Body of pancreas (tissue), 4 donors: ENCODE measurements around the gene FAM83G. TPM values are rescaled to one million over a fixed set of nuclear protein-coding genes. Genes with fewer than 3 reads are reported as not detected.

ENCODE experiments used
- ATAC-seq: fragments of 150-250 bp; one replicate; pipeline ENCODE4 v1.9.1; 2016
- DNase-seq, 4 donors: peaks; one replicate each; pipeline ENCODE4 v3.0.0-alpha.2; 2019
- H3K27ac ChIP-seq, 4 donors: fragments of 200-600 bp; sonication (generic); 1 replicate in 3 of 4; 2 replicates in 1 of 4; pipeline versions ENCODE4 v1.5.1 to v1.6.1; 2016 to 2019; ENCODE audit warnings: mild to moderate bottlenecking in 1 of 4, mixed read lengths in 1 of 4, moderate library complexity in 1 of 4
- H3K27me3 ChIP-seq, 2 donors: fragments of 200-600 bp; sonication (generic); one replicate each; pipeline ENCODE4 v1.6.0; 2016; ENCODE audit warnings: mild to moderate bottlenecking in 1 of 2
- H3K36me3 ChIP-seq, 2 donors: fragments of 200-600 bp; sonication (generic); replicated peaks in 1 of 2; 2 replicates each; pipeline ENCODE4 v1.5.1; 2016; ENCODE audit warnings: low read depth in 2 of 2; ENCODE audit not compliant: insufficient read depth in 1 of 2
- H3K4me1 ChIP-seq: fragments of 200-600 bp; sonication (generic); one replicate; pipeline ENCODE4 v1.6.0; 2016
- H3K4me3 ChIP-seq, 2 donors: fragments of 200-600 bp; sonication (generic); 1 replicate in 1 of 2; 2 replicates in 1 of 2; pipeline ENCODE4 v1.5.1; 2016 to 2019
- H3K9me3 ChIP-seq, 3 donors: fragments of 200-600 bp; sonication (generic); 1 replicate in 2 of 3; 2 replicates in 1 of 3; pipeline ENCODE4 v1.5.1; 2016
- POLR2A ChIP-seq, 3 donors: fragments of 450-650 bp; IDR thresholded peaks; one replicate each; pipeline ENCODE4 v1.6.1; 2016; ENCODE audit warnings: antibody characterized with exemption in 3 of 3, mild to moderate bottlenecking in 2 of 3
- WGBS, 2 donors: methylation state at CpG; one replicate each; pipeline ENCODE4 v1.1.5; 2017; 5-methylcytosine and 5-hydroxymethylcytosine counted together
- intact Hi-C: fragments of 100-400 bp; cut with DNase I; formaldehyde crosslinking; loops from one replicate; pipeline ENCODE4 v1.15.1; 2023
- total RNA-seq, 2 donors: library from RNA; depleted of rRNA; stranded (reverse); fragments of >200 nt; gene quantifications; one replicate each; pipeline ENCODE4 v1.1.0, GENCODE V29; 2016
- TF ChIP-seq, protein P1 (sequence below), 7 experiments: fragments of 450-650 bp in 4 of 7; fragments of 200-600 bp in 3 of 7; sonication (generic) in 3 of 7; IDR thresholded peaks; one replicate each; pipeline ENCODE4 v1.5.1; 2016 to 2019; ENCODE audit warnings: antibody characterized with exemption in 7 of 7

Gene FAM83G
- total RNA-seq, 2 donors from 2014 or later: 11.4 to 16.5 TPM

DNA sequence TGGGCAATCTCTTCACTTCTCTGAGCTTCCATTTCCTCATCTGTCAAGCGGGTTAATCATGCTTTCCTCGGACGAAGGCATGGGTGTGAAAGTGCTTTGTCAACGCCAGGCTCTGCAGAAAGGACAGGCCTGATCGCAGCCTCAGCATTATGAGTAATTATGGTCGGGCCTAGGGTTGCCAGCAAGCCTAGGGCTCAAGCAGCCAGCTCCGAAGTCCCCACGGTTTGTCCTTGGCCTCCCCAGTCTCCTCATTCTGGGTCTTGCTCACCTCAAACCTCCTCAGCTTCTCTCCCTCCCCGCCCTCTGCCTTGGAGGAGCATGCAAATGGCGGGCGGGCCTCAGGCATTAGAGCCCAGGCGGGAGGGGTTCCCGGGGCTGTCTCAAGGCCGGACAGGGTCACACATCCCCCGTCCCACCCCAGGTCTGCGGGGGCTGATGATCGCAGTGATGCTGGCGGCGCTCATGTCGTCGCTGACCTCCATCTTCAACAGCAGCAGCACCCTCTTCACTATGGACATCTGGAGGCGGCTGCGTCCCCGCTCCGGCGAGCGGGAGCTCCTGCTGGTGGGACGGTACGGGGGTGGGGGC lies 10.2 kb upstream of the FAM83G start:
- intact Hi-C loops: no loop called here
- H3K27ac ChIP-seq: no peak overlapping the region
- no peaks in the 10 kb centered on the region for H3K27me3 ChIP-seq
- DNase-seq: no peak
- WGBS, 2 donors: 66 to 74% methylated on average over 18 to 23 of the region's 29 CpGs
- TF ChIP-seq, protein P1, sequence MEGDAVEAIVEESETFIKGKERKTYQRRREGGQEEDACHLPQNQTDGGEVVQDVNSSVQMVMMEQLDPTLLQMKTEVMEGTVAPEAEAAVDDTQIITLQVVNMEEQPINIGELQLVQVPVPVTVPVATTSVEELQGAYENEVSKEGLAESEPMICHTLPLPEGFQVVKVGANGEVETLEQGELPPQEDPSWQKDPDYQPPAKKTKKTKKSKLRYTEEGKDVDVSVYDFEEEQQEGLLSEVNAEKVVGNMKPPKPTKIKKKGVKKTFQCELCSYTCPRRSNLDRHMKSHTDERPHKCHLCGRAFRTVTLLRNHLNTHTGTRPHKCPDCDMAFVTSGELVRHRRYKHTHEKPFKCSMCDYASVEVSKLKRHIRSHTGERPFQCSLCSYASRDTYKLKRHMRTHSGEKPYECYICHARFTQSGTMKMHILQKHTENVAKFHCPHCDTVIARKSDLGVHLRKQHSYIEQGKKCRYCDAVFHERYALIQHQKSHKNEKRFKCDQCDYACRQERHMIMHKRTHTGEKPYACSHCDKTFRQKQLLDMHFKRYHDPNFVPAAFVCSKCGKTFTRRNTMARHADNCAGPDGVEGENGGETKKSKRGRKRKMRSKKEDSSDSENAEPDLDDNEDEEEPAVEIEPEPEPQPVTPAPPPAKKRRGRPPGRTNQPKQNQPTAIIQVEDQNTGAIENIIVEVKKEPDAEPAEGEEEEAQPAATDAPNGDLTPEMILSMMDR (IDR thresholded peaks at IDR 0.05): no peak
- no peak for TF ChIP-seq POLR2A (IDR thresholded peaks at IDR 0.05)
- no peaks in the 10 kb centered on the region for H3K36me3 ChIP-seq
- ATAC-seq: no peak
- no peaks in the 10 kb centered on the region for H3K4me1 ChIP-seq
- H3K9me3 ChIP-seq: no peaks in the 10 kb centered on the region
- H3K4me3 ChIP-seq: no peak overlapping the region

DNA sequence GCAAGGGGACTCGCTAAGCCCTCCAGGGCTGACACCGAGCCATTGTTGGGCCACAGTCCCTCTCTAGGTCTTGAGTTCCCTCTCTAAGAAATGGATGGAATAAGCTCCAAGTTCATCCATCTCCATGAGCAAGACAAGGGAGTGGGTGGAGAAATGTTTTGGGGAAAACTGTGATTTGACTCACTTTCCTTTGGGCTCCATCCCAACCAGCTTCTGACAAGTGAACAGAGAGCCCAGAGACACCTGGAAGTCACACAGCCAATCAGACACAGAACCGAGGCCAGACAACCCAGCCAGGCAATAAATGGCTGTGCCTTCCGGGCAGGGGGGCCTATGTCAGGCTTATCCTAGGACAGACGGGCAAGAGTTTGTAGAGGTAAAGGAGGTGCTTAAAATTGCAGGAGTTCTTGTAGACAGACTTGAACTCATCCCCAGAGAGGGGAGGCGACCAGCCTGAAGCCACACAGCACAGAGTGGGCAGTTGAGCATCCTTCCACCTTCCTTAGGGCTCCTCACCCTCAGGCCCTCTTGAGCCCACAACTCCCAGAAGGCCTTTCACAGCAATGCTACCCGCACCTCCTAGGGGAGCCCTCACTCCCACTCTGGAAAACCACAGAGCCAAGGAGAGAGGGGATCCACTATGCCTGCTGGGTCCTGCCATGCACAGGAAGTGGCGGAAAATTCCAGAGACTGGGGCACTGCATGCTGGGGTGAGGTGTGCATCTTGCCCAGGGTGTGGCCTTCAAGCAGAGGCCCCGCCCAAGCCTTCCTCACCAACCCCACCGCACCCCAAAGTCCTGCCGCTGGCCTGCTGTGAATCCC lies 9.5 kb upstream of the FAM83G start:
- Histone ChIP-seq H3K27ac (no peak overlapping the region), H3K4me3 (no peak overlapping the region), H3K36me3 (no peaks in the 10 kb centered on the region), H3K9me3 (no peaks in the 10 kb centered on the region), H3K27me3 (no peaks in the 10 kb centered on the region), H3K4me1 (no peaks in the 10 kb centered on the region)
- WGBS, 2 donors: 85 to 89% methylated on average over 11 of the region's 11 CpGs
- no peak for TF ChIP-seq POLR2A (IDR thresholded peaks at IDR 0.05)
- TF ChIP-seq, protein P1 (IDR thresholded peaks at IDR 0.05): no peak
- no peak for ATAC-seq
- DNase-seq: no peak
- intact Hi-C loops: no loop called here

DNA sequence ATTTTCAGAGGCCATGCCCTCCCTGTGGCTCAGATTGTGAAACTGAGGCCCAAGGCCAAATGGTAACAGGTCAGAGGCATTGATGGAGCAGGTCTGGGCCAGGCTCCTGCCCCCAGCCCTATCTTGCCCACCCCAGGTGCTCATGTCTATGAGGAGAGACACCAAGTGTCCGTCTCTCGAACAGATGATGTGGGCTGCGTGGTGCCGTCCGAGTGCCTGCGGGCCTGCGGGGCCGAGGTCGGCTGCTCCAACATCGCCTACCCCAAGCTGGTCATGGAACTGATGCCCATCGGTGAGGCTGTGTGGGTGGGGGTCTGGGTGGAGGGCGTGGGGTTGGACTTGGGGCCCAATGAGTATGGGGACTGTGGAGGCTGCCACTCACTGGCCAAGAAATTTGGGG lies 8.7 kb upstream of the FAM83G start:
- H3K27ac ChIP-seq: no peak overlapping the region
- no peaks in the 10 kb centered on the region for H3K36me3 ChIP-seq
- WGBS, 2 donors: 90 to 96% methylated on average over 5 to 11 of the region's 12 CpGs

DNA sequence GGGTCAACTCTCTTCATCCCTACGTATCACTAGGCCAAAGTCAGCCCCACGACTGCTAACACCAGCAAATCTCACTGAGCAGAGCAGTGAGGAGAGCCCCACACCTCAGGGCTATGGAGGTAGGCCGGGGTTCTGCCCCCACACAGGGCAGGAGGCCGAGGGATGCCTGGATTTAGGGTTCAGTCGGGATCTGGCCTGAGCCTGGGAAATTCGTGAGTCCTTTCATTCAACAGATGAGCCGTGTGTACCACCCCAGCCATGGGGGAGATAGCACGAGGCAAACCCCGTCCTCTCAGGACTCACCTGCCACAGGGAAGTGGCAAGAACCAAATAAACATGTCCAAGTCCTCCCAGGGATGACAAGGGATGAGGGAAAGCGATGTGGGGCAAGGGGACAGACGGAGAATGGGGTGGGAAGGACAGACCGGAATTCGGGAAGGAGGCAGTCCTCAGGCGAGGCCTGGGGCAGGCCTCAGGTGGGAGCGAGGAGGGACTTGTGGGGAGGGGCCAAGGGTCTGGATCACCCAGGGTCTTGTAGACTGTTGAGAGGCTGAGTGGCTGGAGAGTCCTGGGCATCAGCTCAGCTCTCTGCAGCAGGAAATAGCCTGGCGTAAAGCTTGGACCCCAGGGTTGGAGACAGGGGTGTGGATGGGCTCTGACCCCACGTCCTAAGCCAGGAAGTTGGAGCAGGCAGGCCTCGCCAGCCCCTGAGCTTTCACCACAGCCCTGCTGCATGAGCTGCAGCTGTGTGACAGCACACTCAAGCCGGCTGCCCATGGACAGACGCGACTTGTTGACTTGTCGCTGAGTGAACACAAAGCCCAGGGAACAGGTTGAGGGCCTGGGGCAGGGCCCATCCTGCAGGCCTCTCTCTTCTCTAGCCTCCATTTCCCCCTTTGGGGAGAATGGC lies 7.9 kb upstream of the FAM83G start:
- DNase-seq (no peak), ATAC-seq (no peak)
- H3K27ac ChIP-seq: no peak overlapping the region
- no peaks in the 10 kb centered on the region for H3K4me1 ChIP-seq
- H3K9me3 ChIP-seq: no peaks in the 10 kb centered on the region
- no peaks in the 10 kb centered on the region for H3K36me3 ChIP-seq
- H3K27me3 ChIP-seq: no peaks in the 10 kb centered on the region
- 86 to 87% methylated on average over 17 to 22 of the region's 22 CpGs for WGBS, 2 donors
- intact Hi-C loops: no loop called here
- H3K4me3 ChIP-seq: no peak overlapping the region
- TF ChIP-seq, protein P1 (IDR thresholded peaks at IDR 0.05): no peak
- no peak for TF ChIP-seq POLR2A (IDR thresholded peaks at IDR 0.05)

More for the DNA sequence above, 8.7 kb upstream of the FAM83G start:
- Histone ChIP-seq H3K9me3 (no peaks in the 10 kb centered on the region), H3K4me1 (no peaks in the 10 kb centered on the region), H3K4me3 (no peak overlapping the region), H3K27me3 (no peaks in the 10 kb centered on the region)
- no peak for ATAC-seq
- intact Hi-C loops: no loop called here
- TF ChIP-seq, protein P1 (IDR thresholded peaks at IDR 0.05): no peak
- no peak for TF ChIP-seq POLR2A (IDR thresholded peaks at IDR 0.05)
- no peak for DNase-seq
